ENCODE measurements around the gene TSPO. TPM values are rescaled to one million over a fixed set of nuclear protein-coding genes. Genes with fewer than 3 reads are reported as not detected.

Gene TSPO
- total RNA-seq, 2 experiments from 2014 or later: 43.8 to 45.6 TPM

GRCh38 chr22:43155789-43156188 lies 4.4 kb downstream of the TSPO start:
- no peak for ATAC-seq (ENCODE audit: poor library complexity)
- Histone ChIP-seq H3K27ac (ENCODE audit: low read depth in 1 of 2, low read length in 2 of 2) (no peak overlapping the region), H3K36me3 (ENCODE audit: insufficient read depth, low read length) (peaks cover 9% of the 10 kb centered on the region), H3K4me3 (ENCODE audit: low read length) (no peak overlapping the region), H3K27me3 (ENCODE audit: control insufficient read depth in 1 of 2, insufficient read depth in 2 of 2, low read length in 2 of 2) (no peaks in the 10 kb centered on the region), H3K4me1 (ENCODE audit: insufficient read depth, low read length) (peaks cover 40% of the 10 kb centered on the region), H3K9me3 (ENCODE audit: control insufficient read depth in 1 of 2, insufficient read depth in 1 of 2, low read length in 2 of 2) (no peaks in the 10 kb centered on the region)
- no peaks in the 10 kb centered on the region for H3K27me3 Mint-ChIP-seq
- intact Hi-C loops (cut with DNase I, micrococcal nuclease): no loop called here
- H3K4me1 Mint-ChIP-seq (ENCODE audit: low read depth): peaks cover 15% of the 10 kb centered on the region
- ChIA-PET CTCF (no interaction called here), POLR2A (no interaction called here)
- DNase-seq: peak in 2 of 14 experiments; percentile 33 to 42
- peaks cover 8% of the 10 kb centered on the region for H3K36me3 Mint-ChIP-seq (ENCODE audit: low read depth)
- H3K4me3 Mint-ChIP-seq: no peak overlapping the region
- TF ChIP-seq, protein P1, sequence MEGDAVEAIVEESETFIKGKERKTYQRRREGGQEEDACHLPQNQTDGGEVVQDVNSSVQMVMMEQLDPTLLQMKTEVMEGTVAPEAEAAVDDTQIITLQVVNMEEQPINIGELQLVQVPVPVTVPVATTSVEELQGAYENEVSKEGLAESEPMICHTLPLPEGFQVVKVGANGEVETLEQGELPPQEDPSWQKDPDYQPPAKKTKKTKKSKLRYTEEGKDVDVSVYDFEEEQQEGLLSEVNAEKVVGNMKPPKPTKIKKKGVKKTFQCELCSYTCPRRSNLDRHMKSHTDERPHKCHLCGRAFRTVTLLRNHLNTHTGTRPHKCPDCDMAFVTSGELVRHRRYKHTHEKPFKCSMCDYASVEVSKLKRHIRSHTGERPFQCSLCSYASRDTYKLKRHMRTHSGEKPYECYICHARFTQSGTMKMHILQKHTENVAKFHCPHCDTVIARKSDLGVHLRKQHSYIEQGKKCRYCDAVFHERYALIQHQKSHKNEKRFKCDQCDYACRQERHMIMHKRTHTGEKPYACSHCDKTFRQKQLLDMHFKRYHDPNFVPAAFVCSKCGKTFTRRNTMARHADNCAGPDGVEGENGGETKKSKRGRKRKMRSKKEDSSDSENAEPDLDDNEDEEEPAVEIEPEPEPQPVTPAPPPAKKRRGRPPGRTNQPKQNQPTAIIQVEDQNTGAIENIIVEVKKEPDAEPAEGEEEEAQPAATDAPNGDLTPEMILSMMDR (IDR thresholded peaks at IDR 0.05): no peak
- H3K9me3 Mint-ChIP-seq: no peaks in the 10 kb centered on the region
- H3K27ac Mint-ChIP-seq: no peak overlapping the region

DNA sequence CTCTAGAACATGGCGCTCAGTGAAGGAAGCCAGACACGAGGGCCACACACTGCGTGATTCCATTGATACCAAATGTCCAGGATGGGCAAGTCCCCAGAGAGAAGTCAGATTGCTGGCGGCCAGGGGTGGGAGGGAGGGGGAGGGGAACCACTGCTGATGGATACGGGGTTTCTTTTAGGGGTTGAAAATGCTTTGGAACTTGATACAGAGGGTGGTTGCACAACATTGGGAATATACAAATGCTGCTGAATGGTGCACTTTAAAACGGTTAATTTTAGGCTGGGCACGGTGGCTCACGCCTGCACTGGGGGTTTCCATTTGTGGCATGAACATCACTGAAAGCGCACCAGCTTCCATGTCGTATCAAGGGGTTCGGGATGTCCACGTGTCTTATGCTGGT lies 5.1 kb downstream of the TSPO start:
- Mint-ChIP-seq H3K9me3 (no peaks in the 10 kb centered on the region), H3K27ac (no peak overlapping the region), H3K4me1 (ENCODE audit: low read depth) (peaks cover 11% of the 10 kb centered on the region), H3K4me3 (no peak overlapping the region), H3K27me3 (no peaks in the 10 kb centered on the region), H3K36me3 (ENCODE audit: low read depth) (peaks cover 4% of the 10 kb centered on the region)
- no peak overlapping the region for H3K4me3 ChIP-seq (ENCODE audit: low read length)
- ChIA-PET CTCF (no interaction called here), POLR2A (no interaction called here)
- DNase-seq: no peak
- H3K4me1 ChIP-seq (ENCODE audit: insufficient read depth, low read length): peaks cover 35% of the 10 kb centered on the region
- peaks cover 13% of the 10 kb centered on the region for H3K36me3 ChIP-seq (ENCODE audit: insufficient read depth, low read length)
- ATAC-seq (ENCODE audit: poor library complexity): no peak
- no peaks in the 10 kb centered on the region for H3K27me3 ChIP-seq (ENCODE audit: control insufficient read depth in 1 of 2, insufficient read depth in 2 of 2, low read length in 2 of 2)
- no peak overlapping the region for H3K27ac ChIP-seq (ENCODE audit: low read depth in 1 of 2, low read length in 2 of 2)
- H3K9me3 ChIP-seq (ENCODE audit: control insufficient read depth in 1 of 2, insufficient read depth in 1 of 2, low read length in 2 of 2): no peaks in the 10 kb centered on the region
- TF ChIP-seq, protein P1 (IDR thresholded peaks at IDR 0.05): no peak
- intact Hi-C loops (cut with DNase I, micrococcal nuclease): no loop called here

DNA sequence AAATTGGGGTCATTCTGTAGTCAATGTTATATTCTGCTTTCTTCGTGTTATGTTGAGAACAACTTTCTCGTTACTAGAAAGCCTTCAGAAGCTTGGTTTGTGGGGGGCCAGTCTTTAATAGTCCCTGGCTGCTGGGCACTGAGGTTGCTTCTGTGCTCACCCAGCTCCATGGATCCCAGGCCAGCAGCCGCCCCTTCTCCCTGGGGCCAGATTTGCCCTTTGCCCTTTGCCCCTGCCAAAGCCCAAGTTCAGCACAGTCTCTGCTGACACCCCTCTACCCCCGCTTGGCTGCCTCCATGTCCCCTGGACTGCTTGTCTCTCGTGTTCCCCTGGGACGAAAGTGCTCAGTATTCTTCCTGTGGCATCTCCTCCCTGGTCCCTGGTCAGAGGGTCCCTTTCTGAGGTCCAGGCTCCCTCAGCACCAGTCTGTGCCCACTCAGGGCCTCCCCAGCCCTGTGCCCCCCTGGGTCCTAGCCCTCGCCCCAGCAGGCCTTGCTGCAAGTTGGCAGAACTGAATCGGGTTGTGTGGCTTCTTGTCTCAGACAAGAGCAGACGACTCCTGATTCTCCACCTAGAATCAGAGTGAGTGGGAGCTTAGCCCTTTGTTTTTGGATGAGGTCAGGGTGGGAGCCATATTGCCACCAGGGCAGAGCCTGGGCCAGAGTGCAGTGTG lies 6.7 kb downstream of the TSPO start:
- ChIA-PET POLR2A (no interaction called here), CTCF (no interaction called here)
- Mint-ChIP-seq H3K4me1 (ENCODE audit: low read depth) (peaks cover 2% of the 10 kb centered on the region), H3K36me3 (ENCODE audit: low read depth) (peaks cover 4% of the 10 kb centered on the region), H3K27ac (no peak overlapping the region), H3K4me3 (no peak overlapping the region), H3K27me3 (no peaks in the 10 kb centered on the region), H3K9me3 (no peaks in the 10 kb centered on the region)
- TF ChIP-seq, protein P1 (IDR thresholded peaks at IDR 0.05): no peak
- Histone ChIP-seq H3K9me3 (ENCODE audit: control insufficient read depth in 1 of 2, insufficient read depth in 1 of 2, low read length in 2 of 2) (no peaks in the 10 kb centered on the region), H3K4me3 (ENCODE audit: low read length) (no peak overlapping the region), H3K27ac (ENCODE audit: low read depth in 1 of 2, low read length in 2 of 2) (no peak overlapping the region), H3K4me1 (ENCODE audit: insufficient read depth, low read length) (peaks cover 29% of the 10 kb centered on the region), H3K36me3 (ENCODE audit: insufficient read depth, low read length) (peaks cover 13% of the 10 kb centered on the region), H3K27me3 (ENCODE audit: control insufficient read depth in 1 of 2, insufficient read depth in 2 of 2, low read length in 2 of 2) (no peaks in the 10 kb centered on the region)
- intact Hi-C loops (cut with DNase I, micrococcal nuclease): no loop called here
- DNase-seq (no peak), ATAC-seq (ENCODE audit: poor library complexity) (no peak)

All from CD4-positive, alpha-beta T cell (primary cell).